Jurkat, Clone E6-1 (cell line): Measurements from ENCODE around the gene MLLT3.
"Not testable (repeated sequence)": the region's sequence is repeated elsewhere in the genome, so short reads cannot be mapped to it uniquely, and the experiment has no call there.

Source experiments
- DNase-seq: peaks from one replicate; pipeline ENCODE4 v3.0.0-alpha.2; 2011; ENCODE audit warnings: low read depth, low spot score
- H3K4me3 ChIP-seq: 2 replicates; pipeline ENCODE4 v1.5.1; 2011; ENCODE audit warnings: mild to moderate bottlenecking, low read length, control low read depth, moderate library complexity

The MLLT3 gene

GRCh38 chr9:20603524-20604268, 18.6 kb downstream of the MLLT3 start:
- no peak for DNase-seq
- no peak overlapping the region for H3K4me3 ChIP-seq

DNA sequence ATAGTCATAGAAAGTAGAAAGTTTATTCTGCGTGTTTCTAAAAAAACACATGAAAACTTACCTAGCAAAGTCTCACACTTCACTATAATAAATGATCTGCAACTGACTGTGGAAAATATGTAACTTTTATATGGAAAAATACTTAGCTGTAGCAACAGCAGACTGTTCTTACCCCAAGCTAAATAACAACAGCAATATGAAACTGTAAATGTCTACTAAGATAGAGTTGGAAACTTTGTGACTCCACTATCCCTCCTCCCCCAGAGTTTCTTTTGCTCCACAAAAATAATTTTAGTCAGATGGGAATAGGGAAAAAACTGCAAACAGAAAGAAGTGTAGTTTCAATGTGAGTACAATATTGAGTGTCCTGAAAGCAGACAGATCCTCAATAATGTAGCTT, 21.0 kb downstream of the MLLT3 start:
- no peak for DNase-seq
- H3K4me3 ChIP-seq, result no peak overlapping the region

DNA sequence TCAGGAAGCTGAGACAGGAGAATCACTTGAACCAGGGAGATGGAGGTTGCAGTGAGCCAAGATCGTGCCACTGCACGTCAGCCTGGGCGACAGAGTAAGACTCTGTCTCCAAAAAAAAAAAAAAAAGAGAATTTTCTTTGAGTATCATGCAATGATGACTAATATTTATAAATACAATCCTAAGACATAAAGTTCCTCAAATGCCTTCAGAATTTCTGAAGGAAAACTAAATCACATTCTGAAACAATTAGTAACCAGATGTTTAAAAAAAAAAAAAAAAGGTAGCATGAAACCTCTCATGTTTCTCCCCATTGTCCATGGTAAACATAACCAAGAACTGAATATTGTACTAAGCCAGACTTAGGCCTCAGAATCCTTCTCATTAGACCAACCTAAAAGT, 23.1 kb downstream of the MLLT3 start:
- H3K4me3 ChIP-seq, result no peak overlapping the region
- no peak for DNase-seq

GRCh38 chr9:20598367-20598766, 23.9 kb downstream of the MLLT3 start:
- H3K4me3 ChIP-seq, result no peak overlapping the region
- DNase-seq, result no peak

DNA sequence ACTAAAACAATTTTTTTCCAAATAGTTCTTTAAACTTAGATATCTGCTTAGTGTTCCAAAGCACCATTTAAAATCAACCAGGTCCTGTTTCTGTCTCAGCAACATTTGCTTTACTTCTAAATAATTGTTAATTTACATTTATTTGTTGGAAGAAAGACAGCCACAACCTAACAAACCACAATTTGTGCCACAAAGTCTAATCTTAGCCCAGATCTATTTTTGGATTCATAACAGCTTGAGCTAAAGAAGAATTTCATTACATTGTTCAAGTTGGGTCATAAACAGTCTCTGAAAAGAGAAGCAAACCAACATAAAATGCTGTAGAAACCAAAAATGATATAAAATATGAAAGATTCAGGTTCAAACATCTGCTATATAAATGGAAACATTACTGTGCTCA, 24.4 kb downstream of the MLLT3 start:
- DNase-seq, result no peak
- no peak overlapping the region for H3K4me3 ChIP-seq

DNA sequence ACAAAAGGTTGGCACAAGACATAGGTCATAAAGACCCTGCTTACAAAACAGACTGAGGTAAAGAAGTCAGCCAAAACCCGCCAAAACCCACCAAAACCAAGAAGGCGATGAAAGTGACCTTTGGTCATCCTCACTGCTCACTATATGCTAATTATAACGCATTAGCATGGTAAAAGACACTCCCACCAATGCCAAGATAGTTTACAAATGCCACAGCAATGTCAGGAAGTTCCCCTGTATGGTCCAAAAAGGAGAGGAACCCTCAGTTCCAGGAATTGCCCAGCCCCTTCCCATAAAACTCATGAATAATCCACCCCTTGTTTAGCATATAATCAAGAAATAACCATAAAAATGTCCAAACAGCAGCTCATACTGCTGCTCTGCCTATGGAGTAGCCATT, 27.7 kb downstream of the MLLT3 start:
- no peak for DNase-seq

DNA sequence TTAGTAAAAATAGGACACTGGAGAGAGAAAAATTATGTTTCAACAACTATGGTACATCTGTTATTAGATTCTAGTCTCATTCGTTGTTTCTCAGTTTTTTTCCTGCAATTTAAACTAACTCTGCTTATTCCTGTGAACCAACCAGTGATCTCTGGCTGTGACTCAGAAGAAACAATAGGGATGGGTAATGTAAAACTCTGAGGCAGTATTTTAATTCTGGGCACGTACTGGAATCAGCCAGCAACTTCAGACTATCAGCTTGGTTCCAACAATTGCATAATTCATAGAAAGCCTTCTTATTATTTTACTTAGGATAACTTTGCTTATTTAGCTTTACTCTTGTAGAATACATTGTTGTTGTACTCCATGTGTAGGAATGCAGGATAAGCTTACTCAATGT, 28.8 kb downstream of the MLLT3 start:
- H3K4me3 ChIP-seq, result no peak overlapping the region
- DNase-seq, result no peak

More for the DNA sequence above, 27.7 kb downstream of the MLLT3 start:
- no peak overlapping the region for H3K4me3 ChIP-seq

DNA sequence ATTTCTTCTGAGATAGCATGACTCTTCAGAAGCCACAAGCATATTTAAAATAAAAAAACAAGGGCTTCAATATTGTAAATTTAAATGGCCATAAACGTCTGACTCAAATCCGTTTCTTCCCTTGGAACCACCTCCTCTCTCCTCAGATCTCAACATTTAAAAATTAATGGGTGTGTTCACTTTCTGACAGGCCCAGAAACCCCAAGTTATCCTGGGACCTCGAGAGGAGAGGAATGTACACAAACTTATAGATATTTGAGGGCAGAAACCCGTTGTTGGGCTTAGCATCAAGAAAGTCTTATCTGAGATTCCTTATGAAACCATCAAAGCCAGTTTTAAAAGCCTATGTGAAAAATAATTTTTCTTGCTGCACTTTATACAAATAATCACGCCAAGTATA, 29.2 kb downstream of the MLLT3 start:
- DNase-seq, result no peak
- no peak overlapping the region for H3K4me3 ChIP-seq

GRCh38 chr9:20592673-20593072, 29.6 kb downstream of the MLLT3 start:
- DNase-seq, result no peak
- no peak overlapping the region for H3K4me3 ChIP-seq

GRCh38 chr9:20591223-20591622, 31.1 kb downstream of the MLLT3 start:
- DNase-seq, result no peak
- no peak overlapping the region for H3K4me3 ChIP-seq

GRCh38 chr9:20584968-20585643, 37.2 kb downstream of the MLLT3 start:
- no peak overlapping the region for H3K4me3 ChIP-seq
- DNase-seq, result no peak

- not testable (repeated sequence) for H3K4me3 ChIP-seq, DNase-seq
Observed at GRCh38 chr9:20583088-20583487, 39.2 kb downstream of the MLLT3 start.

DNA sequence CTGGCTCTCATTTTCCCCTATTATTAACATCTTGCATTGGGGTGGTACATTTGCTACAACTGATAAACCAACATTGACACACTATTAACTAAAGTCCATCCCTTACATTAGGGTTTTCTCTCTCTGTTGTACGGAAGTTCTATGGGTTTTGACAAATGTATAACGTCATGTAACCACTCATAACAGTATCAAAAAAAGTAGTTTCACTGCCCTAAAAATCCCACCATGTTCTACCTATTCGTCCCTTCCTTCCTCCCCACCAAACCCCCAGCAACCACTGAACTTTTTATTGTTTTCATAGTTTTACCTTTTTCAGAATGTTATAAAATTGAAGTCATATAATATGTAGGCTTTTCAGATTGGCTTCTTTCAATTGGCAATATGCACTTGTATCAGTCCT, 40.1 kb downstream of the MLLT3 start:
- no peak for DNase-seq
- H3K4me3 ChIP-seq, result no peak overlapping the region

DNA sequence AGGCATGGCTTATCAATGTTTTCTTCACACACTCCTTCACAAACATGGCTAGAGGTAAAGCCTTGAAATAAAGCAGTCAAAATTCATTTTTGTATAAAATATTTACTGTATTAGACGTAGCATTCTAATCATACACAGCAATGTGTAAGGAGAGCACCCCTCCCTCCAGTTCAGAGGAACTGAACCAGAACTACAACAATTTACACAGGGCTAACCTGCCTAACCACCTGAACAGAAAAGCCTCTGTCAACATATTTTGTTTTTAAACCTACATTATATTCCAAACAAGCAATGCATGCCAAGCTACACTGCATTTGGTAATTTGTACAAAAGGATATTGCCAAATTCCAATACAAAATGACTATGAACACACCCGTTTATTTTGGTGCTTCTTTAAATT, 41.6 kb downstream of the MLLT3 start:
- DNase-seq, result no peak

GRCh38 chr9:20579524-20580314, 42.6 kb downstream of the MLLT3 start:
- DNase-seq, result no peak
- H3K4me3 ChIP-seq, result no peak overlapping the region

More for the DNA sequence above, 41.6 kb downstream of the MLLT3 start:
- H3K4me3 ChIP-seq, result no peak overlapping the region

GRCh38 chr9:20573023-20573422, 49.3 kb downstream of the MLLT3 start:
- H3K4me3 ChIP-seq, result no peak overlapping the region
- no peak for DNase-seq

DNA sequence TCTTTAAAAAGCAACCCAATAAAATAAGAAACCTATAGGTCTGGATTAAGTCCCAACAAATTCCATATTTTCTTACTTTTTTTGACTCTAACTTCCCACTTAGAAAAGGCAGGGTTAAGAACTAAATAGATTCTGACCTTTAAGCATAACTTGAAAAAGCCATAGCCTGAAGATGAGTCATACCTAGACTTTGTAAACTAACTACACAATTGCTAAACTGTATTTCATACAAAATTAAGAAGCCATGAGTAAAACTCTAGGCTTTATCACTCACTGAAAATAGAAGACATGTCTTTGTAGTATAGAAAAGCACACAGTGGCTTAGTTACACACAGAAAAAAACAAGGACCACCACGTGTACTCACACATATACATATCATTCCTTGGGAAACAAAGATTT, 51.5 kb downstream of the MLLT3 start:
- no peak for DNase-seq
- H3K4me3 ChIP-seq, result no peak overlapping the region

- no peak for DNase-seq
- H3K4me3 ChIP-seq, result no peak overlapping the region
Observed at GRCh38 chr9:20570087-20570486, 52.2 kb downstream of the MLLT3 start.

DNA sequence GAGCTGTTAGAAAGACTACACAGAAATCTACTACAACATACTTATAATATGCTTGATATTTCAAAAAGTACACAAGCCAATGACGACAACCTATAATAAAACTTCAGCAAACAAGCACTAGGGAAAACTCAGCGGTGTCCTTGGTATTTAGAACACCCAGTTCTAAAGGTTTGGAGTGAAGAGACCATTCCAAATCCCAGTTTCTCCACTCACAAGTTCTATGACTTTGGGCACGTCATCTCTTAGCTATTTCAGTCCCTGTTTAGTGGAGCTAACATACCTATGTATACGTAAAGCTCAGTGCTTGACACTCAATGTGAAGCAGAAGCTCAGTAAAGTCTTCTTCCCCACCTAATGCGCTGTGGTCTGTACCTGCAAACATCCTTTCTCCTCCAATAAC, 52.8 kb downstream of the MLLT3 start:
- DNase-seq, result no peak
- no peak overlapping the region for H3K4me3 ChIP-seq

- H3K4me3 ChIP-seq, result no peak overlapping the region
- DNase-seq, result no peak
Observed at GRCh38 chr9:20568400-20568799, 53.9 kb downstream of the MLLT3 start.
